Stimulated activated CD4-positive, alpha-beta T cell treated with anti-CD3 and anti-CD28 coated beads, Interleukin-4, amount 100 ng/mL, for 24 hours (primary cell): ENCODE results near the gene WSCD1.

Source experiments
- DNase-seq: peaks from one replicate; pipeline ENCODE4 v3.0.0-alpha.2; 2020

Gene WSCD1

DNA sequence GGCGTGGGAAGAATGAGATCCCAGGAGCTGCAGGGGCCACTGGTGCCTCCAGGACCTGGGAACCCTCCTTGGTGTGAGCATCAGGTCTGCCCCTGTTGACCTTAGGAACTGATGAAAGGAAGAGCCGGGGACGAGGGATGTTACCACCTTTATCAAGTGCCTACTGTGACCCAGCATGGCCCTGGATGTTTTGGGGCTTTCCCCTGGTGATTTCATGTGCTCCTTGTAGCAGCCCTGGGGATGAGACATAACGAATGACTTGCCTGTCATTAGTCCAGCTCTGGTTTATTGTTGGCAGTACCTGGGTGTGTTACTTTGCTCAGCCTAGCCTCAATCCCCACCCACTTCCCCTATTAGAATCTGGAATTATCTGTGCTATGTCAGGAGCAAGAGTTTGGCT lies 39.9 kb downstream of the WSCD1 start:
- DNase-seq = no peak

- no peak for DNase-seq
Observed at GRCh38 chr17:6110592-6110991, 40.4 kb downstream of the WSCD1 start.

DNA sequence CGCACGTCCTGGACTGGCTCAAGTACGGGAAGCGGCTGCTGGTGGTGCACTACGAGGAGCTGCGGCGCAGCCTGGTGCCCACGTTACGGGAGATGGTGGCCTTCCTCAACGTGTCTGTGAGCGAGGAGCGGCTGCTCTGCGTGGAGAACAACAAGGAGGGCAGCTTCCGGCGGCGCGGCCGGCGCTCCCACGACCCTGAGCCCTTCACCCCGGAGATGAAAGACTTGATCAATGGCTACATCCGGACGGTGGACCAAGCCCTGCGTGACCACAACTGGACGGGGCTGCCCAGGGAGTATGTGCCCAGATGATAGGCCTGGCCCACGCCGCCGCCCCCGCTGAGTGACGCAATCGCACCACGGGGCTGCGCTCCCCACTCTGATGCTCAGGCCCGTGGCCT lies 50.2 kb downstream of the WSCD1 start:
- no peak for DNase-seq

- DNase-seq = no peak
Observed at GRCh38 chr17:6124856-6125255, 54.7 kb downstream of the WSCD1 start.

GRCh38 chr17:6126768-6127167 lies 56.6 kb downstream of the WSCD1 start:
- no peak for DNase-seq

GRCh38 chr17:6134721-6135120 lies 64.5 kb downstream of the WSCD1 start:
- no peak for DNase-seq

DNA sequence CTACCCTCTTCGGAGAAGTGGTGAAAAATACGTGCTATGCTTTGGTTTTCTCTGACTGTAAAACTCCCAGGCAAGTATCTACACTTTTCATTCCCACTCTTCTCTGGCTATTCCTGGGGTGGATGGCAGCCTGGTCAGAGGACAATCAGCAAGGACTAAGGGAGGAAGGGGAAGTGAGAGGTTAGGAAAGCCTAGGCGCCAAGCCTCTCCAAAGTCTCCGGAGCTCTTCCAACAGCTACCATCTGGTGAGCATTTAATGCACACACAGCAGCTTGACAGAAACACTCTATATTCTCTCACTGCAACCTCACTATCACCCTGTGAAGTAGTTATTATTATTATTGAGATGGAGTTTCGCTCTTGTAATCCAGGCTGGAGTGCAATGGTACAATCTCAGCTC lies 65.1 kb downstream of the WSCD1 start:
- DNase-seq = no peak

DNA sequence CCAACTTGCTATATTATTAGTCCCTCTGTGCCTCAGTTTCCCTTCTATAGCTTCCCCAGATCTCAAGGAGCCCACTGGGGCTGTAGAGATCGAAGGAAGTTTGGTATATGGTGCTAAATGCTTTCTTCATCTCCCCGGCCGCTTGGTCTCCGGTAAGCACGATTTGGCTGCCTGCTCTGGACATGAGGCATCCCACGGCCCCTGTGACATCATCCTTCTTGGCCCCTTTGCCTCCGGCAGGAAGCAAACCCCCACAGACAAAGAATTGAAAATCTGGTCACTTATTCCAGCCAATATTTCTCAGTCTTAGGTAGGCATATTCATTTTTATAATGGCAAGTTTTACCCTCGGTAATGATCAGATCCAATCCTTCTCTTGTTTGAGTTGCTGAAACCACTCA lies 65.8 kb downstream of the WSCD1 start:
- no peak for DNase-seq

- DNase-seq = no peak
Observed at GRCh38 chr17:6137716-6138502, 67.7 kb downstream of the WSCD1 start.

DNA sequence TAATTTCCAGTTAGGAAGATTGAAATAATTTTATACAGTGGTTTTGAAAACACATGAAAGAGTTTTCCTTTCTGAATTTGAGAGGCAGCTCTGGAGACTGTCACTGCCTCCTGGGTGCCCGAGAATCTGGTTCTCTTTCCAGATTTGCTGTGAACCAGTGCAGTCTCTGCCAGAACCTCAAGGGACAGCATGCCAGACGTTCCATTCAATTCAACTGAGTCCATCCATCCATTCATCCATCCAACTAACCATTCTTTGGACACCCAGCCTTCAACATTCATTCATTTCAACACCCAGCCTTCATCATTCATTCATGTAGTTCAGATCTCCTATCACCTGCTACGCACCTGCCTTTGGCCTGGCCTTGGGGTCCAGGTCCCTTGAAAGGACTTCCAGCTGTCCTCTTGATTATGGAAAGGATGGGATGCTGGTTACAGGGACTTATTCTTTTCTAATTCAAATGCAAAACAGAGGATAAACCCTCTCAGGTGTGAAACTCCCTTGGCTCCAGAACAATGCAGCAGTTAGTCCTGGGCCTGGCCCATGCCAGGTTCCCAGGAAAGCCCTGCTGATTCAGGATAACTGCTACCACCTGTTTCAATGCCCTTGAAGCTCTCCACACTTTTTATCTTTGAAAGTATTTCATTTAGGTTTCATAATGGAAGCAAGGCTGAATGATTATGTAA lies 68.7 kb downstream of the WSCD1 start:
- DNase-seq = no peak

- no peak for DNase-seq
Observed at GRCh38 chr17:6139447-6139832, 69.3 kb downstream of the WSCD1 start.

- no peak for DNase-seq
Observed at GRCh38 chr17:6140188-6140587, 70.0 kb downstream of the WSCD1 start.

DNA sequence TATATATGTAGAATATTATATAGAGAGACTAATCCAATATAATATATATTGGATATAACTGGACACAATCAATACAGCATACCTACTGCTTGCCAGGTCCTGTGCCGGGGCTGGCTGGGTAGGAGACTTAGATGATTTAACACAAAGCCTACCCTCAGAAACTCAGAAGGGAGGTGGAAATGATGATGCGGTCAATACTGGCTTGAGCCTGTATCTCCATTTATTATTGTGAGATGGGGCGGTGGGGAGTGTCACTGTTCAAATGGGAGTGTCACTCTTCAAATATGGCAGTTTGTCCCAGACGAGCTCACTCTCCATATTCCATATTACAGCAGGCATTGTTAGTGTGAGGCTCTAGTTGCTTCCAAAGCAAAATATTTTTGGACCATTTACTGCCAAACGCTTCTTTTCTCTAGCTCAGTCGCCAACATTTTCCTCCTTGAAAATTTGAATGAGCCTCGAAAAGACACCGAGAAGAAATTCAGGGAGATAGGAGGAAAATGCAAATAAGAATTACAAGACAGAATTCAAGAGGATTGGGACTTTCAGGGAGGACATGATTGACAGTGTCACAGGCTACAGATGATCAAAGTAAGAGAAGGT lies 70.7 kb downstream of the WSCD1 start:
- DNase-seq = no peak

- no peak for DNase-seq
Observed at GRCh38 chr17:6142701-6143100, 72.5 kb downstream of the WSCD1 start.

DNA sequence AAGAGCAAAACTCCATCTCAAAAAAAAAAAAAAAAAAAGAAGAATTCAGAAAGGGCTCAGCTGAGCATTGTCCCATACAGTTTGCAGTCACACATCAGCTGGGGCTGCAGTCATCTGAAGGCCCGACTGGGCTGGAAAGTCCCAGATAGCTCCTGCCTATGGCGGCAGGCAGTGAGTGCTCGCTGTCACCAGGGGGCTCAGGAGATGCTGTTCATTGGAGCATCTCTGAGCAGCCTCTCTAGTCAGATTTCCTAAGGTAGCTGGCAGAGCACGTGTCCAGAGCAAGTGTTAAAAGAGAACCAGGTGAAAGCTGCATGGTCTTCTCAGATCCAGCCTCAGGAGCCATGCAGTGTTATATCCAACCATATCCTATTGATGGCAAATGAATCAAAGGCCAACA lies 75.8 kb downstream of the WSCD1 start:
- no peak for DNase-seq

GRCh38 chr17:6147042-6147441 lies 76.9 kb downstream of the WSCD1 start:
- no peak for DNase-seq

- DNase-seq = no peak
Observed at GRCh38 chr17:6153375-6153774, 83.2 kb downstream of the WSCD1 start.

- DNase-seq = no peak
Observed at GRCh38 chr17:6157716-6158115, 87.5 kb downstream of the WSCD1 start.

GRCh38 chr17:6159541-6160231 lies 89.5 kb downstream of the WSCD1 start:
- no peak for DNase-seq

- DNase-seq = no peak
Observed at GRCh38 chr17:6160232-6160555, 90.0 kb downstream of the WSCD1 start.

DNA sequence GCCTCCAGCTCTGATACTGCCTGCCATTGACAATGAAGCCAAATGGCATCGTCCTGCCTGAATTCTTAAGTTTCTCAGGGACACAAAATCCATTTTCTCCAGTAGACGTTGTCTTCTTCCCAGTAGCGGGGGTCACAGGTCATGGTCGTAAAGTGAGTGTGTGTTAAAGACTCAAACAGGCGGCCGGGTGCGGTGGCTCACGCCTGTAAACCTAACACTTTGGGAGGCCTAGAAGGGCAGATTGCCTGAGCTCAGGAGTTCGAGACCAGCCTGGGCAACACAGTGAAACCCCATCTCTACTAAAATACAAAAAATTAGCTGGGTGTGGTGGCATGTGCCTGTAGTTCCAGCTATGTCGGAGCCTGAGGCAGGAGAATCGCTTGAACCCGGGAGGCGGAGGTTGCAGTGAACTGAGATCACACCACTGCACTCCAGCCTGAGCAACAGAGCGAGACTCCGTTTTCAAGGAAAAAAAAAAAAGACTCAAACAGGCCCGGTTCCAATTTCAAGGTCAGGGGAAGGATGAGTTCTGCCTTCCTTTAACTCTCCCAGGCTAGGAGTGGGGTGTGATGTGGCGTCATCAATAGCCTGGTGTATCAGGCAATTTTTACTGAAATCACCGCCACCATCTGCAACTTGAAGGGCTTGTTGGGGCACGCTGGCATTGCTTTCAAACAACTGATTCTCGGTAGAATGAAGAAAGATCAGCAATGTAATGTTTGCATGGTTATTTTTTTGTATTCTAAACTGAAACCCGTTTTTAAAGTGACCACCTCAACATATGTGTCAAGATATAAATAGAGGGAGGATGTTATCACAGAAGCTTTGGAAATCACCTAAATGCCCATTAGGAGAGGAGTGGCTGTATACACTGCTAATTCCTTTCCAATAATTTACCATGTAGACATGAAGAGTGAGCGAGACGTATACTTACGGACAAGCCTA lies 91.0 kb downstream of the WSCD1 start:
- DNase-seq = no peak

- DNase-seq = no peak
Observed at GRCh38 chr17:6162216-6162615, 92.0 kb downstream of the WSCD1 start.

DNA sequence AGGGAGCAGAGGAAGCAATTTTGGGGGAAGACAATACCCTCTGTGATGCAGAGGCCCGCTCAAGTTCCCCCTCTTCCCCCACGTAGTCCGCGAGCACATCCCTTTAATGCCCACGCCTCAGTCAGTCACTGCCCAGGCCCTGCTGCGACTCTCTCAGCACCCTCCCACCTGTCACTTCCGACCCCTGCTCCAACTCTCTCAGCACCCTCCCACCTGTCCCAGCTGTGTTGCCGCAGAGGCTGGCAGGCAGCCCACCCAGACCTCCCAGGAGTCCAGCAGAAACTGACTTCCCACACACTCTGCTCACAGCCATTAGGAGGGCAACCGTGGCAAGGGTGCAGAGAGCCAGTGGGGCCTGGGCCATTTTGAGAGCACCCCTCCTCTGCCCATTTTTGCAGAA lies 92.7 kb downstream of the WSCD1 start:
- no peak for DNase-seq
